ENCODE results near the gene RPGRIP1. TPM values are rescaled to one million over a fixed set of nuclear protein-coding genes. Genes with fewer than 3 reads are reported as not detected.
A peak's percentile ranks its signal among the peaks of the same experiment; 100 is the strongest.

The RPGRIP1 gene
- total RNA-seq, 1 experiment from 2014 or later = 0.50 TPM

GRCh38 chr14:21238823-21239518, 40.9 kb upstream of the RPGRIP1 start:
- POLR2A ChIA-PET = interaction anchor here (0.7 kb wide), 1 partner anchor 1093 kb away, joined by 3 read pairs; no protein-coding TSS in a partner anchor
- no peak for ATAC-seq
- DNase-seq (ENCODE audit: low spot score) = no peak
- Mint-ChIP-seq H3K27ac (peak overlapping the region; percentile 86), H3K4me1 (peaks cover 72% of the 10 kb centered on the region), H3K9me3 (no peaks in the 10 kb centered on the region), H3K36me3 (peaks cover 62% of the 10 kb centered on the region), H3K4me3 (no peak overlapping the region; the same call in 1 of the 2 replicates), H3K27me3 (ENCODE audit: low read depth) (no peaks in the 10 kb centered on the region)
- CTCF ChIA-PET = no interaction called here
- no peak for TF ChIP-seq ZNF138 (CRISPR knock-in tag; conservative IDR thresholded peaks at IDR 0.05)
- TF ChIP-seq SMAD4 (CRISPR knock-in tag; IDR thresholded peaks at IDR 0.05) = no peak
- TF ChIP-seq MXD4 (CRISPR knock-in tag; IDR thresholded peaks at IDR 0.05; ENCODE audit: borderline replicate concordance) = no peak
- TF ChIP-seq PRDM15 (CRISPR knock-in tag; IDR thresholded peaks at IDR 0.05) = no peak
- no peak for TF ChIP-seq TCF7 (CRISPR knock-in tag; IDR thresholded peaks at IDR 0.05; ENCODE audit: low read depth)
- no peak for TF ChIP-seq PREB (CRISPR knock-in tag; IDR thresholded peaks at IDR 0.05; ENCODE audit: borderline replicate concordance)
- no peak for TF ChIP-seq E2F5 (CRISPR knock-in tag; IDR thresholded peaks at IDR 0.05)
- no peak for TF ChIP-seq KAT7 (CRISPR knock-in tag; IDR thresholded peaks at IDR 0.05; ENCODE audit: borderline replicate concordance)
- TF ChIP-seq NR3C1 (CRISPR knock-in tag; conservative IDR thresholded peaks at IDR 0.05; ENCODE audit: low read depth) = no peak
- no peak for TF ChIP-seq GRHL2 (CRISPR knock-in tag; IDR thresholded peaks at IDR 0.05; ENCODE audit: insufficient replicate concordance, severe bottlenecking)
- no peak for TF ChIP-seq ETV6 (CRISPR knock-in tag; IDR thresholded peaks at IDR 0.05)
- no peak for TF ChIP-seq JAZF1 (CRISPR knock-in tag; IDR thresholded peaks at IDR 0.05)
- no peak for TF ChIP-seq USF2 (CRISPR knock-in tag; IDR thresholded peaks at IDR 0.05)
- TF ChIP-seq ZNF232 (CRISPR knock-in tag; IDR thresholded peaks at IDR 0.05) = no peak
- TF ChIP-seq PRRX2 (CRISPR knock-in tag; IDR thresholded peaks at IDR 0.05) = no peak
- TF ChIP-seq EMX1 (CRISPR knock-in tag; IDR thresholded peaks at IDR 0.05) = no peak
- no peak for TF ChIP-seq ZNF416 (CRISPR knock-in tag; IDR thresholded peaks at IDR 0.05)
- TF ChIP-seq CREM (CRISPR knock-in tag; IDR thresholded peaks at IDR 0.05) = no peak
- no peak for TF ChIP-seq JUN (CRISPR knock-in tag; IDR thresholded peaks at IDR 0.05)

- TF ChIP-seq AR (CRISPR knock-in tag; IDR thresholded peaks at IDR 0.05) = no peak
- no peak for TF ChIP-seq GABPB1 (CRISPR knock-in tag; IDR thresholded peaks at IDR 0.05)
- DNase-seq (ENCODE audit: low spot score) = no peak
- peak overlapping the region; percentile 51; the same call in 1 of the 2 replicates for H3K27ac Mint-ChIP-seq
- no peaks in the 10 kb centered on the region for H3K27me3 Mint-ChIP-seq (ENCODE audit: low read depth)
- ChIA-PET POLR2A (no interaction called here), CTCF (interaction anchor here (0.7 kb wide), 3 partner anchors 20 to 119 kb away, joined by 3 to 8 read pairs (median 3); no protein-coding TSS in a partner anchor)
- H3K4me3 Mint-ChIP-seq = no peak overlapping the region
- no peaks in the 10 kb centered on the region for H3K9me3 Mint-ChIP-seq
- ATAC-seq = no peak
- H3K36me3 Mint-ChIP-seq = peaks cover 59% of the 10 kb centered on the region
- H3K4me1 Mint-ChIP-seq = peaks cover 70% of the 10 kb centered on the region
Observed at GRCh38 chr14:21240417-21240816, 39.5 kb upstream of the RPGRIP1 start.

All from WTC11 (cell line).